NCI-H2029 (cell line): ENCODE measurements around the gene GTF2F2.

Experiments used
- DNase-seq: peaks from one replicate; lab custom pipeline; 2025; lab: John Stamatoyannopoulos, UW

GTF2F2 gene

DNA sequence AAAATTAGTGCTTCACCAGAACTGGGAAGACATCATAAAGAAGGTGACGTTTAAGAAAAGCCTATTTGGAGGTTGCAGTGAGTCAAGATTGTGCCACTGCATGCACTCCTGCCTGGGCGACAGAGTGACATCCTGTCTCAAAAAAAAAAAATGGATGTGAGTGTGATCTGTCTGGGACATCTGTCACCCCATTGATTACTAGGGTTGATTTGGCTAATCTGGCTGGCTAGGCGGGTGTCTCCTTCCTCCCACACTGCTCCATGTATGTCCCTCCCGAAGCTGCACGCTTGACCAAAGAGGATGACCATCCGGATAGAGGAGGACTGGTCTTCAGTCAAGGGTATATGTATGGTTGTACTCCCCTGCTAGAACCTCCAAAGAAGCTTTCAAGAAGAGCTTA is 2.6 kb downstream of the GTF2F2 start:
- DNase-seq, result no peak

DNA sequence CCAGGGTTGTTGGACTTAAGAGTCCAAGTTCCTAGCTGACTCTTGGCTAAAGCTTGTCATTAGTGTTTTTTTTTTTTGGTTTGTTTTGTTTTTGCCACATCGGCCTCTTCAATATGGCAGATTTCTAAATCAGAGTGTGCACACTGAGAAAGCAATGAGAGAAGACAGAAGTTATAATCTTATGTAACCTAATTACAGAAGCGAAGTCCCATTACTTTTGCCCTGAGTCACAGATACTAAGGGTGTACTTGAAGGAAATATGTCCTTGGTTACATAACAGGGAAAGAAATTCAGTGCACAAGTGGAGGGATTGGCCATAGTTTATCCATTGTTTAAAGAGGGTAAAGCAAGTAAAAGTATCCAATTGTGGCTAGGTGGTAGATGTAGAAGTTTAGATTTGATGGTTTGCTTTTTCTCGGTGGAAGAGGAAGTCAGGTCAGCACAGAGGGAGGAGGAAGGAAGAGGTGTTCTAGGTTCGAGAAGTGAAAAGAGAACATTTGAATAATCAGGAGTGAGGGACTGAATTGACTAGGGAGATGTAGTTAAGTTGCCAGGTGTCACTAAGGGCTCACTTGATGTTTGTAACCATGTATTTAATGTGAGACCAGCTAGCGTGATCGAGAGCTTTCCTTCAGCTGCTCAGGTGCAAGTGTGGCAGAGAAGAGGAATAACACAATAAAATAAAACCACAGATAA is 12.2 kb downstream of the GTF2F2 start:
- no peak for DNase-seq

DNA sequence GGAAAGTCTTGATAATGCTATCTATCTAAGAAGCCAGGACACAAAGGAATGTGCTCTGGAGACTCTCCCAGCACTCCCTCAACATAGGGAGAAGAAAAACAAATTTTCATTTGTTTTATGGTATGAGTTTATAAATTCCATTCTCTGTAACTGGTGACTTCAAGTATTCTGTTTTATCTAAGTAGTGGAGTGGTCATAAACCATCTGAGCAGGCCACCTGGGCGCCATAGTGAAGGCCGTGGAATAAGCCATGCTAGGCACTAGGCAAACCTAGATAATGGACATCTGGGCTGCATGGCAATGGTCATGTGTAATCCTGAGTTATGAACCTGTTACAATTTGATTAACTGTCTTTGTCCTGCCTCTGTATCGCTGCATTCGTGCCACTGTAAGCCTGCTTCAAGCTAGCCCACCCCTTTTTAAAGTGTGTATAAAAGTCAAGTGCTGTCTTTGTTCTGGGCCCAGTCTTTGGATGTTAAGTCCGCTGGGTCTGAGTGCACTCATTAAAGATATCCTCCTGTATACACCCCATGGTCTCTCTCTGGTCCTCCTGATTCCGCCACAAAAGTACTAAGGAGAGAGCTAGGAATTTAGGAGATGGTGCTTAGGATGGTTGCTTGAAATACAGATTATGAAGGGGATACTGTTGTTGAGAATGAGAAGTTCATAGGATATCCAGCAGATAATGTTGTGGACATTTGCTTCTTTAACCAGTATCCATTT is 13.2 kb downstream of the GTF2F2 start:
- DNase-seq, result no peak

DNA sequence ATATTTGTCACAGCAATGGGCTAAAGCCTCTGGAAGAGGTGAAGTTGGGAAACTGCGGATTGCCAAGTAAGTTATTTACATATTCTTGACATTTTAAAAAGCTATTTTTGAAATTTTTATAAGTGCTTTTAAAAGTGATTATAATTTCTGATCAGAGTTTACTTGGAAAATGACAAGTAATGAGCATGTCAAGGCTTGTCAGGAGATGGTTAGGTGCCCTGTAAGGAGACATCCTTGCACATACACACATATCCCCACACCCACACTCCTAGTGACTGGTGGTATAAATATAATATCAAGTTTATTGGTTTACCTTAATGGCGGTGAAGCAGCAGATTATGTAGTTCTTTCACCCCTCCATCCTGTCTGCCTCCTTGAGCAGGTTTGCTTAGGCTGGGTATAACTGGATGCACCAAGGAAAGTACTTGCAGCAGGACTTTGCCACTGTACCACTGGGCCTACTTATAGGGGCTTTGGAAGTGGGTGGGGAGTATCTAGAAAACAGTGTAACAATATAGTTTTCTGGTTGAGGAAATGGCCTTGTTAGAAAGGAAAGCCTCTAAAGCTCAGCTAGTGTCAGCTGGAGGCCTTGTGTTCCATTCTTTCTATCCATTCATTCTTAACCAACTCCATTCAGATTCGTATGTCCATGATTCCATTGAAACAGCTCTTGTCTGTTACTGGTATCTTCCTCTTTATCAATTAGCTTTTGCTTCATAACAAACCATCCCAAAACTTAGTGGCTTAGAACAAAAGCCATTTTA is 16.6 kb downstream of the GTF2F2 start:
- no peak for DNase-seq

DNA sequence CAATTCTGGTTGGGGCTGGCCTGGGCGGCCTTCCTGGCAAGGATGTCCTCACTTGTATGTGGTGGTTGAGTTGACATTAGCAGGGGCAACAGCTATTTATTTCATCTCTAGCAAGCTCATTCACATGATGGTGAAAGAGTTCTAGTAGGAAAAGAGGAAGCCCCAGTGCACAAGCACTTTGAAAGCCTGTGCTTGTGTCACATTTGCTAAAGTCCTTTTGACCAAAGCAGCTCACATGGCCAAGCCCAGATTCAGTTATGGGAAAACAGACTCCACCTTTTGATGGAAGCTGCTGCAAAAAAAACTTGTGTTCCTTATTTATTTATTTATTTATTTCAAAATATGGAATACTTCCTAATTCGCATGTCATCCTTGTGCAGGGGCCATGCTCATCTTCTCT is 17.2 kb downstream of the GTF2F2 start:
- no peak for DNase-seq

DNA sequence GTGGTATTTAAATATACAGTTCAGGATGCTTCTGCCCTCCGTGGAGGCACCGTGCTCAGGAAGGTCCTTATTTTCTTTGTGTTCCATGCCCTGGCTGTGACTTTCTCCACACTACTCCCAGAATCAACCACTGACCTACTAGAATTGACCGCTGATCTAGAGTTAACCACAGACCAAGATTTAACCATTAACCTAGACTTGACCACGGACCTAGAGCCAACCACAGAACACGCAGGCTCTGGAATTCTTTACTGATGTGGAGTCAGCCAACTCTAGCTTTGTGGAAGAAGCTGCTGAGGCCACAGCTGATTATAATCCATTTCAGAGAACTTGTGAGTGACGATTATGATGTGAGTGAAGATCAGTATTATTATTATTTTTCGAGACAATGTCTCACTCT is 18.0 kb downstream of the GTF2F2 start:
- DNase-seq, result no peak

DNA sequence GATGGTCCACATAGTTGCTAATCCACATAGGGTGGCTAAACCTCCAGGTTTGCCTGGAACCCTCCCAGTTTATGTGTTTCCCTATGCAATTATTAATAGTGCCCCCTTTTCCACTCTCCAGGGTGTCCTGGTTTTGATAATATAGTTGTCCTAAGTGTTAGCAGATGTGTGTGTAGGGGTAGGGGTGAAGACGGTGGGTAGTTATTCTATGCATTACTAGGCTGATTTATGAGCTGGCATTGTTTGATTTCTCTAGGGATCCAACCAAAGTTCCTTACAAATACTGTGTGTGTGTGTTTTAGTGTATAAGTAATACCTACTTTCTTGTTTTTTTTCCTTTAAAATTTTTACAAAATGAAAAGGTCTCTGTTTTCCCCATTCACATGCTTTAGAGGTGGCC is 21.1 kb downstream of the GTF2F2 start:
- no peak for DNase-seq

DNA sequence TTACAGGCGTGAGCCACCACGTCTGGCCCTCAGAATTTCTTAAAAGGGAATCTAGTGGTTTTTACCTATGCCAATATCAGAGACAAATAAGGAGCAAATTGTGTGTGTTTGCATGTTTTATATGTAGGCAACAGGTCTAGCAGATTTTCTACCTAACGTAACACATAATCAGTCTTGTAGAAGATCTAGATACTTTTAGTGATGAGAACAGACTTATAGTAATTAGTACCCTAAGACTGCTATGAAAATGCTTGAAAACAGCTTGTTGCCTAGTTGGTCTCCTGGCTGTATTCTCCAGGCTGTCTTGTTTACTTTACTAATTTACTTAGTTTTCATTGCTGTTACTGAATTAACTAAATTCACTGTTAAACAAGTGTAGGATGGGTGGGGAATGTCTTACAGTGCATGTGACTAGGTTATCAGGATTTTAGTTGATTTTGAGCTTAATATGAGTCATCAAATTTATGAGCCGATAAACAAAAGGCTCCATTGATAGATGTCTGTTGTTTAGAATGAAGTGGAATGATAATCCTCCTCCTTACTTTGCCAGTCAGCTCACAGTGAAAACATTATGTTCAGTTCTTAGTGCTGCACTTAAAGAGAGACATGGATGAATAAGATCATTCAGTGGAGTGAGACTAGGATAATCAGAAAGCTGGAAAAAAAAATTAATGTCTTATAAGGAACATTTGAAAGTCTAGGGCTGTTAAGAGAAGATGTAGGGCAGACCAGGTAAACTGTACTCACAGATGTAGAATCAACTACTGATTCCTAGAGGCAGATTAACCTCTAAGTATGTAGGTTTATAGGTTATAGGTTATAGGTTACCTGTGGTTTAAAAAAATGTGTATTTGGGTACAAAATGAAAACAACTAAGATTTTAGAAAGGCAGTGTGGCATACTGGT is 22.4 kb downstream of the GTF2F2 start:
- DNase-seq, result no peak

DNA sequence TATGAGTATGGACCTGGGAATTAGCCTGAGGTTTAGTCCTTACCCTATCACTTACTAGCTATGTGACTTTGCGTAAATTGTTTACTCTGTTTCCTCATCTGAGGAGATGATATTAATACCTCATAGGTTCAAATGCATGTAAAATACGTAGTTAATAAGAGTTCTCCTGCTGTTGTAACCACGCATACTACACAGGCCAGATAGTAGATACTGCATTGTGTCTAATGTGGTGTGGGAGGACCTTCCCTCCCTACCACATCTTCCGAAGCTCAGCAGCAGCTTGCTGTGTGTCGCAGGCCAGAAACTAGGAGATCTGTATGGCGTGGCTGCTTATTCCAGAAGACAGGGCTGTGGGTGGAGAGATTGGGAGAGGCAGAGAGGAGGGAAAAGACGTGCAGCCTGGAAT is 23.0 kb downstream of the GTF2F2 start:
- no peak for DNase-seq

DNA sequence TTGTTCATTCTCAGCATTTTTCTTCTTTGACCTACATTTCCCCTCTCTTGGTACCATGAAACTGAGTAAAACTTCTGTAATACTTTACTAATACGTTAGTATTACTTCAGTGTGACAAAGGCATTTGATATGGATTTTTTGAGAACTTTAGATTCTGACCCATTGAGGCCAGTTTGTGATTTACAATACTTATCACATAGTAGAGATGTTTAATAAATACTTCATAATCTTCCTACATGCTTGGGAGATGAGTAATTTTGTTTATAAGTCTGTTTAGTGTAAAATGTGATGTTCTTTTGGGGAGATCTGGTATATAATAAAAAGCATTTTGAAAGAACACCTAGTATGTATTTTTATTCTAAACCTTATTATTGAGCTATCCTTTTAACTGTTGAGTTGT is 29.7 kb downstream of the GTF2F2 start:
- DNase-seq, result no peak

DNA sequence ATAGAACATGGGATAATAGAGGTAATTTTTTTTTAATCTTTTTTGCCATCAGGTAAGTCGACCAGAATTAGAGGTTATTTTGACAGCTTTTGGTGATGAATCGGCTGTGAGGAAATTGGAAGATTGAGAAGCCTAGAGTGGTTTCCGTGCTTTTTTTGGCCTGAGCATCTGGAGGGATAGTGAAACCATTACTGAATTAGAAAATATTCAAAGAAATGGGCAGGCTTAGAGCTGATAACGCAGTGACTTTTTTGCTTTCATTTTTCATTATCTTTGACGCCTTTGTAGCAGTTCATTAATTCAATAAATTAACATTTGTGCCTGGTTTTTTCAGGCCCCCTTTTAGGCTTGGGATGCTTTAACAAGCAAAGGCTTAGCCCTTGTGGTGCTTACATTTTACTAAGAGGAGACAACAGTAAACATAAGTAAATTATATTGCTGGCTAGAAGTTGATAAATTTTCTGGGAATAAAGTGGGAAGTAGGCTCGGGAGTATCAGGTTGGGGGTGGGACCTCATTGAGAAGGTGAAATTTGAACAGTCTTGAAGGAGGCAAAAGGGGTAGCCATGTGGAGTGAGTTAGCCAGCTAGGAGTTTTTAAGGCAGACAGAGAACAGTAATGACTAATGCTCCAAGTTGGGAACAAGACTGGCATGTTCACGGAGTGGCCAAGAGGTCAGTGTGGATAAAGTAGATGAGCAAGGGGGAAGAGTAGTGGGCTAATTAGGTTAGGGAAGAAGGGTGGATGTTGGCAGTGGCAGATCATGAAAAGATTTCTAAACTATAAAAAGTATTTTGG is 36.5 kb downstream of the GTF2F2 start:
- DNase-seq, result no peak

DNA sequence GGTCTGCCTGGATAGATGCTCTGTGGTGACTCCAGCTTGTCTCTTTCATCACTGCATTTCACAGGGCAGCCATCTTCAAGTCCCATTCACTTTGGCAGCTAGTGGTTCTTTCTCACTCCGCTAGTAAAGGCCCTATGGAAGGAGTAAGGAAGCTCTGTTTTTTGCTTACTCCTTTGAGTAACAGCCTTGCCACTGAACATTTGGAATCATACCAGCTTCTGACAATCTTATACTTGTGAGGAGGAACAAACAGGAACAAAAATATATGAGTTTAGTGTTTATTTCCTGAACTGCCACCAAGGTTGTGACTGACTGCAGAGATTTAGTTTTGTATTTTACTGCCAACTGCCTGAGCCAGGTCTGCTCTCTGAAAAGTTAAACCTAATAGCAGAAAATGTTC is 41.9 kb downstream of the GTF2F2 start:
- no peak for DNase-seq

DNA sequence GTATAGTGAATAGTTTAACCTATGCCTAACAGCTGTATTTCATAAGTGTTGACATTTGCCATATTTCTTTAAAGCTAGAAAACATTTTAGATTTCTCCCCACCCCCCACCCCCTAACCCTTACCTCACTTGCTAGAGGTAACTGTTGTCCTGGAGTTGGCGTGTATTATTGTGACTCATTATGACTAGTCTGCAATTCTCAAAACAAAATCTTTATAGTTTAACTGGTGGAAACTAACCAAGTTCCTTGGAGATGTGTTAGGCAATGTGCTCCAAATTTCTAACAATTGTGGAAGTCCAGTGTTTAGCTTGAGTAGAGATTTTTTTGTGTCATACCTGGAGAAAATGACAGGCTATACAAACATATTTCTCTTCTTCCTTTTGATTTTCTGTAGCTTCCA is 42.5 kb downstream of the GTF2F2 start:
- no peak for DNase-seq

DNA sequence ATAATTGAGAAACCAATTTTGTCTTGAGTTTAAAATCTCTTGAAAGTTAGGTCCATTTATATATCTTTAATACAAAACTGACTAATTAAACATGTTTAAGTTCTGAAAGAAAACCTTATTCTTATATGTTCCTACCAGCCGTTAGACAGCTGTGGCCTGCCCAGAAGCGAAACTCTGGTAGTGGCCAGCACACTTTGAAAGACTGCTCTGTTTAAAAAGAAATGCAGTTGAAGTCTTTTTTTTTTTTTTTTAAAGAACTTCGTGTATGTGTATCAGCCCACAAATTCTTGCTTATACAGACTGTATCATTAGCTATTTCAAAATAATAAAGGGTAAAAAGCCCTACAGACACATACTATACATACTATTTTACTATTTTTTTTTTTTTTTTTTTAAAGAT is 46.5 kb downstream of the GTF2F2 start:
- DNase-seq, result no peak

DNA sequence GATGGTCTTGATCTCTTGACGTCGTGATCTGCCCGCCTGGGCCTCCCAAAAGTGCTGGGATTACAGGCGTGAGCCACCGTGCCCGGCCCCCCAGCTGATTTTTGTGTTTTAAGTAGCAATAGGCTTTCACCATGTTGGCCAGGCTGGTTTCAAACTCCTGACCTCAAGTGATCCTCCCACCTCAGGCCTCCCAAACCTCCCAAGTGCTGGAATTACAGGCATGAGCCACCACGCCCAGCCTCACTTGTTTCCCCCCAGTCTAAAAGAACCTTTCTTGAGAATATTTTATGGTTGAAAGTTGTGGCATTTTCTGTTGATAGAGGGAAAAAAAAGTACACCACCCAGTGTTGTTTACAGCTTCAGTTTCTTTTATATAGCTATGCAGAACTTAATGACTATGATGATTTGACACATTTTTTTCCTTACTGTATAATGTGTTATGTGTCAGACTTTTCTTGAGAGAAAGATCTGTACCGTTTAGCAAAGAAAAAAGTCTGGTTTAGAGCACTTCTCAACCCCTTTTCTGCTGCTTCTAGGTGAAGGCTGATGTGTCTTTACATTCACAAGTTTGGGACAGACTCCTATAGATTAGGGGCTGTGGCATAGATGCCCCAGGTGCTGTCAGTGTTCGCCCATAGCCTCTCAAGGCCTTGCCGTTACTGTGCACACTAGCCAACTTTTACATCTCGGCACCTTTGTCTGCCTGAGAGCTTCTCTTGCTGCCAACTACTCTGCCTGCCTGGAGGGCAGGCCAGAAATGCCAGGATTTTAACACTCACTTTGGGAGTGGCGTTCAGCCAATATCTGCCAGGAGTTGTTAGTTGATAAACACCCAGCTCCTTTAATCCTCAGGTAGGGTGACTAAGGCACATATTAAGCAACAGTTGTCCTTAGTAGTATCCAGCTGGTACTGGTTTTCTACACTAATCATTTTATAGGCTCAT is 47.6 kb downstream of the GTF2F2 start:
- peak; percentile 67 for DNase-seq

DNA sequence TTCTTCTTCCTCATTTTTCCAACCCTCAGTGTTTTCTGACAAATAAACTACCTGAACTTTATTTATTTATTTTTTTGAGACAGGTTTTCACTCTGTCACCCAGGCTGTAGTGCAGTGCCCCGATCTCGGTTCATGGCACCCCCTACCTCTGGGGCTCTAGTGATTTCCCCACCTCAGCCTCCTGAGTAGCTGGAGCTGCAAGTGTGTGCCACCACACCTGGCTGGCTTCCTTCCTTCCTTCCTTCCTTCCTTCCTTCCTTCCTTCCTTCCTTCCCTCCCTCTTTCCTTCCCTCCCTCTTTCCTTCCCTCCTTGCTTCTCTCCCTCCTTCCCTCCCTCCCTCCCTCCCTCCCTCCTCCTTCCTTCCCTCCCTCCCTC is 48.2 kb downstream of the GTF2F2 start:
- no peak for DNase-seq

DNA sequence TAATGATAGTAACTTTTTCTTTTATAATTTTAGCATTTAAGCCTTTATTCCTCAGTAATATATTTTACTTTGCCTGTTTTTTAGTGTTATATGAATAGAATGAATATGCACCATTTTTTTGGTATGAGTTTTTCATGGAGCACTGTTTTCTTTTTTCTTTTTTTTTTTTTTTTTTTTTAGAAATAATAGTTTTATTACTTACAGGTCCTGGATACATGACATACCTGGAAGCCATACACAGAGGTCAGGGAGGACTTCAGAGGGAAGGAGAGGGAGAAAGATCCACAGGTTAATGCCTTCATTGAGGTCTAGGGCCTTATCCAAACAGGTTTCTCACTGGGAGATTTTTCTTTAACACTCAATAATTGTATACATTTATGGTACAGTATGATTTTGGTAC is 54.2 kb downstream of the GTF2F2 start:
- no peak for DNase-seq

DNA sequence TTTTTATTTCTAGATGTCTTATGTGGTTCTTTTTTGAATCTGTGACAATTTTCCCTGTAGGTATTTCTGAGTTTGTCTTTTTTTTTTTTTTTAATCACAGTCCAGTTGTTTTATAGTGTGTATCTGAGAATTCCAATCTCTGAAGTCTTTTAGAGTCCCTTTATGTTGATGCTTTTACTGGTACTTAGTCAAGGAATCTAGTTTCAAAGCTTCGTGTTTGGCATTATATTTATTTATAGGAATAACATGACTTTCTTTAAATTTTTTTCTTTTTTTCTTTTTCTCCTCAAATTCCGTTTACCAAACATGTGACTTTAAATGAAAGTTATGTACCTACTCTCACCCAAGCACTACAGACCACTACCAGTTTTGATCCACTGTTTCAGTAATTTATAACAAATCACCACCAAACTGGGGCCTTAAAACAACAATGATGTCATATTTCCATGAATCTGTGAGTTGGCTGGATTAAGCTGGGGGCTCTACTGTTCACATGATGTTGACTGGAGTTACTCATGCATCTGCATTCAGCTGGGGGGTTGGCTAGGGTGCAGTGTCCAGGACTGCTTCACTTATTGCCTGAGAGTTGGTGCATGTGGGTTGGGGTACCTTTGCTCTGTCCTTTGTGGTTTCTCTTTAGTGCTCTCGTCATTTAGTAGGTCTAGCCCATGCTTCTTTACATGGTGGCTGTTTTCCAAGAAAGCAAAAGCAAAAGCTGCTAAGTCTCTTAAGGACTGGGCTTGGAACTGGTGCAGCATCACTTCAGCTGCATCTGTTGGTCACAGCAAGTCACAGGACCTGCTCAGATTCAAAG is 58.2 kb downstream of the GTF2F2 start:
- DNase-seq, result no peak

DNA sequence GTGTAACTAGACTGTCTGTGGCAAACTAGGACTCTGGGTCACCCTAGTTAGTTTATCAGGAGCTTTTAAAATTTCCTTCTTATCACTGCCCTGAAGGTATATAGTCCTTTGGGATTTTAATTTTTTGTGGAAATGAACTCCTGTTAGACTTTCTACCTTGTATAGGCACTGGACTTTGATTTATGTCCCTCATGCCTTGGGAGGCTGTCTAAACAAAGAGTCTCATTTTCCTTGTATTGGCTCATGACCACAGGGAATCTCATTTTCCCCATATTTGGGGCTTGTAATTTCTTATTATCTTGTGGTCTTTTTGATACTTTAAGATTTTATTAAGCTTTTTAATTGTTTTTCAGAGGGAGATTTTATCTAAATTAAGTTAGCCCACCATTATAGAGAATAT is 59.1 kb downstream of the GTF2F2 start:
- no peak for DNase-seq
